HFFc6 (cell line): Measurements from ENCODE around the gene ADARB1. TPM values are rescaled to one million over a fixed set of nuclear protein-coding genes. Genes with fewer than 3 reads are reported as not detected.

ENCODE experiments used
- DNase-seq: peaks from one replicate; pipeline ENCODE4 v3.0.0-alpha.2; 2018
- H3K27ac Mint-ChIP-seq: 2 replicates; pipeline ENCODE4 v1.8.0; 2020; ENCODE audit warnings: mild to moderate bottlenecking, mixed read lengths
- H3K27me3 Mint-ChIP-seq: 2 replicates; pipeline ENCODE4 v1.8.0; 2021; ENCODE audit warnings: mild to moderate bottlenecking, moderate library complexity, mixed read lengths; ENCODE audit not compliant: insufficient read depth
- H3K36me3 Mint-ChIP-seq: 2 replicates; pipeline ENCODE4 v1.8.0; 2021; ENCODE audit warnings: low read depth, mixed read lengths
- H3K4me1 Mint-ChIP-seq: 2 replicates; pipeline ENCODE4 v1.8.0; 2020; ENCODE audit warnings: low read depth, mixed read lengths
- H3K4me3 Mint-ChIP-seq: 2 replicates; pipeline ENCODE4 v1.8.0; 2020; ENCODE audit warnings: mild to moderate bottlenecking, moderate library complexity, mixed read lengths
- H3K9me3 Mint-ChIP-seq: 2 replicates; pipeline ENCODE4 v1.8.0; 2020; ENCODE audit warnings: mild to moderate bottlenecking, mixed read lengths
- CTCF ChIP-seq: fragments of 200-600 bp; sonication (generic); IDR thresholded peaks from 2 replicates; pipeline ENCODE4 v1.5.0; 2021; ENCODE audit warnings: antibody characterized with exemption, mild to moderate bottlenecking
- total RNA-seq, 6 experiments: library from RNA; stranded (reverse); fragmentation: NEBNext Ultra II Directional; extraction: Animal tissue kit (Norgen Biotek cat#: 25700); gene quantifications; 2 replicates in 1 of 6; 3 replicates in 5 of 6; pipeline ENCODE4 v1.2.3, GENCODE V29; 2021

ADARB1 gene
- total RNA-seq, 6 experiments from 2014 or later: 1.7 to 3.2 (median 2.2) TPM

DNA sequence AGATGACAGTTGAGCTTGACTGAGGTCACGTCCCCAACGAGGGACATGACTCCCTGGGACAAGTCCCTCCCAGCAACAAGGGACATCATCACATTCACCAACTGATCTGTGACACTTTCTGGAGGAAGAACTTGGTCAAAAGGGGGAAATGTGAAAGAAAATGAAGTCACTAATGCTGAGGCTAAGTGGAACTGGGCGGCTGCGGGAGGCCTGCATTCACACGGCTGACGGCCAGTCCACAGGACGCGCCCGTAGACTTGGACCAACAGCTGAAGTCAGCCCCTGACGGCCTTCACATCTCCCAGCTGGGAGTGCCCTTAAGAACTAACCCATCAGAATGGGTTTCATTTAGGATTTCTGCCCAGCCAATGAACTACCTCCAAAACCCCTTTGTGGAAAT is 186.7 kb downstream of the ADARB1 start:
- no peak for DNase-seq
- no peak overlapping the region for H3K27ac Mint-ChIP-seq
- peaks cover 8% of the 10 kb centered on the region; the same call in 1 of the 2 replicates for H3K36me3 Mint-ChIP-seq
- H3K27me3 Mint-ChIP-seq: peaks cover 12% of the 10 kb centered on the region
- no peaks in the 10 kb centered on the region for H3K4me1 Mint-ChIP-seq
- H3K4me3 Mint-ChIP-seq: no peak overlapping the region
- no peak for TF ChIP-seq CTCF
- H3K9me3 Mint-ChIP-seq: no peaks in the 10 kb centered on the region

GRCh38 chr21:45262041-45262581 is 187.7 kb downstream of the ADARB1 start:
- Mint-ChIP-seq H3K36me3 (peaks cover 12% of the 10 kb centered on the region), H3K4me1 (no peaks in the 10 kb centered on the region), H3K9me3 (no peaks in the 10 kb centered on the region), H3K27me3 (peaks cover 12% of the 10 kb centered on the region), H3K4me3 (no peak overlapping the region), H3K27ac (no peak overlapping the region)
- no peak for DNase-seq
- TF ChIP-seq CTCF: no peak

DNA sequence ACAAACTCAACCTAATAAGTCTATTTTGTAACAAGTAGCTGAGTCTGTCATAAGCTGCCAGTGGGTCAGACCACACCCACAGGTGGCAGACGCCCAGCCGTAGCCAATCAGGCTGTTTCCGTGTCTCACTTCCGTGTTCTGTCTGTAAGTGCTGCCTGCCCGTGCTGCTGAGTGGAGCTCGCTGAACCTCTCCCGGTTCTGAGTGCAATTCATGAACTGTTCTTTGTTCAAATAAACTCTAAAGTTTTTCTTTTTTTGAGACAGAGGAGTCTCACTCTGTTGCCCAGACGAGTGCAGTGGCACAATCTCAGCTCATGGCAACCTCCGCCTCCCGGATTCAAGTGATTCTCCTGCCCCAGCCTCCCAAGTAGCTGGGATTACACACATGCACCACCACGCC is 188.2 kb downstream of the ADARB1 start:
- no peaks in the 10 kb centered on the region for H3K9me3 Mint-ChIP-seq
- H3K4me1 Mint-ChIP-seq: no peaks in the 10 kb centered on the region
- no peak for TF ChIP-seq CTCF
- peaks cover 17% of the 10 kb centered on the region for H3K36me3 Mint-ChIP-seq
- H3K4me3 Mint-ChIP-seq: no peak overlapping the region
- H3K27ac Mint-ChIP-seq: no peak overlapping the region
- DNase-seq: no peak
- H3K27me3 Mint-ChIP-seq: peaks cover 12% of the 10 kb centered on the region

DNA sequence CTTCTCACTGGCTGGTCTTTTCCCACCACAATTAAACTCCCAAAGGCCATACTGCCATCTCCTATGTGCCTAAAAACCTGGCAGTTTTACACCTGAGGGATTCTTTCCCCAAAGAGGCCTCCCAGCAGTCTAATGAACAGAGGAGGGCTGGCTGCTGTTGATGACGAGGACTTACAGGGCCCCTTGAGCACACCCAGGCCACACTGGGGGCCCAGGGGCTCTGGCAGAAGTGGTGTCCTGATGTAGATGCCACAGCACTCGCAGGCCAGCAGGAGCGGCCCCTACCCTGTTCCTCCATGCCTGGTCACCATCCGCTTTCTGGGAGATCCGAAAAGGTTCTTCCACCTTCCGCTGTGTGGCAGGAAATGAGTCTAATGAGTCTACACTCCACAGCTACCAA is 189.2 kb downstream of the ADARB1 start:
- Mint-ChIP-seq H3K27me3 (peaks cover 7% of the 10 kb centered on the region), H3K9me3 (no peaks in the 10 kb centered on the region), H3K36me3 (peaks cover 18% of the 10 kb centered on the region), H3K27ac (no peak overlapping the region), H3K4me1 (no peaks in the 10 kb centered on the region), H3K4me3 (no peak overlapping the region)
- no peak for TF ChIP-seq CTCF
- DNase-seq: no peak

DNA sequence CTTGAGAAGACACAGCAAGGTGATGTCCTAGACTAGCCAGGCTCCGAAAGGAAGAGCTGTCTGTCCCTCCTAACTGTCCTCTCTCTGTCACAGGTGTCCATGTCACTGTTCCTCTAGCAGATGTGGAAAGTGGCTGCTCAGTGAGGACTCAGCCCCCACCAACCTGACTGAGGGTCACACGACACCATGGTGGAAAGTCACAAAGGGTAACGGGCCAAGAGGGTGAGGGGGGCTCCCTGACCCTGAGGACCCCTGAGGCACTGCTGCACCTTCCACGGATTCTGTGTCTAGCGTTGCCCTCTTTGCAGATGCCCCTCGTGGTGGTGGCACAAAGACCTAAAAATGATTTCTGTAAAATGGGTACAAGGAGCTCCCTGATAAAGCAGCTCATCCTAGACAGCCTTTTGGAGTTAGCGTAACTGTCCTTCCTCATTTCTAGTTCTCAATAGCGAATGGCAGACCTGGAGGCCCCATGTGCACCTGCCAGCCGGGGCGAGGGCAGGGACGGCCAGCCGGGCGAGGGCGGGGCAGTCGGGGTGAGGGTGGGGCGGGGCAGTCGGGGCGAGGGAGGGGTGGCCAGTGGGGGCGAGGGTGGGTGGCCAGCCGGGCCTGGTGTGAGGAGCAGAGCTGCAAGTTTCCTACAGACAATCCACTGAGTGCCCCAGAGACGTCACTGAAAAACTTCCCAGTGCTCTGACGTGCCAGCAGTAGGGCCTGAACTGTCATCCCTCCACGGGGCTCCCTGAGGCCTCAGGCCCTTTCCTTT is 189.9 kb downstream of the ADARB1 start:
- Mint-ChIP-seq H3K9me3 (no peaks in the 10 kb centered on the region), H3K27me3 (peaks cover 4% of the 10 kb centered on the region), H3K36me3 (peaks cover 18% of the 10 kb centered on the region), H3K4me3 (no peak overlapping the region), H3K27ac (no peak overlapping the region), H3K4me1 (no peaks in the 10 kb centered on the region)
- DNase-seq: no peak
- TF ChIP-seq CTCF: no peak
